H1 (cell line): ENCODE measurements around the gene LMAN1. TPM values are rescaled to one million over a fixed set of nuclear protein-coding genes. Genes with fewer than 3 reads are reported as not detected.

Experiments used
- CTCF ChIA-PET: fragments of 300-600 bp; sonication (Branson Sonifier 250); formaldehyde crosslinking; loops from one replicate; lab custom pipeline; 2021; ENCODE audit not compliant: partially characterized antibody; lab: Charles Lee
- POLR2A ChIA-PET: fragments of 300-600 bp; sonication (Branson Sonifier 250); formaldehyde crosslinking; loops from one replicate; lab custom pipeline; 2021; ENCODE audit warnings: inconsistent platforms; ENCODE audit not compliant: partially characterized antibody; lab: Charles Lee
- DNase-seq, 2 experiments: peaks; one replicate each; pipeline versions ENCODE4 v3.0.0 to v3.0.0-alpha.2; 2010 to 2022; ENCODE audit warnings: low spot score in 2 of 2, low read depth in 1 of 2, mixed read lengths in 1 of 2
- FAIRE-seq: peaks from 2 replicates; lab custom pipeline; 2011; peaks lifted over from hg19 to GRCh38; lab: Jason Lieb, UNC
- H2AFZ ChIP-seq: 2 replicates; pipeline ENCODE4 v1.8.1; 2012; ENCODE audit warnings: low read length, inconsistent platforms
- H2AK5ac ChIP-seq: 2 replicates; pipeline ENCODE4 v1.6.1; 2013; ENCODE audit warnings: low read depth, low read length
- H2BK120ac ChIP-seq: replicated peaks from 2 replicates; pipeline ENCODE3; 2013; ENCODE audit warnings: low read depth, low read length, inconsistent platforms
- H2BK12ac ChIP-seq: 2 replicates; pipeline ENCODE4 v1.6.1; 2013; ENCODE audit warnings: low read depth, low read length
- H2BK15ac ChIP-seq: 2 replicates; pipeline ENCODE4 v1.6.1; 2013; ENCODE audit warnings: low read length
- H2BK20ac ChIP-seq: 2 replicates; pipeline ENCODE4 v1.6.1; 2013; ENCODE audit warnings: low read length
- H2BK5ac ChIP-seq: 2 replicates; pipeline ENCODE4 v1.6.1; 2013; ENCODE audit warnings: low read depth, low read length
- H3K14ac ChIP-seq: 2 replicates; pipeline ENCODE4 v1.6.1; 2013; ENCODE audit warnings: inconsistent platforms; ENCODE audit not compliant: insufficient read length
- H3K18ac ChIP-seq: 2 replicates; pipeline ENCODE4 v1.6.1; 2013; ENCODE audit warnings: low read length; ENCODE audit errors: extremely low read depth
- H3K23ac ChIP-seq: 2 replicates; pipeline ENCODE4 v1.6.1; 2013; ENCODE audit warnings: inconsistent platforms; ENCODE audit not compliant: insufficient read length
- H3K23me2 ChIP-seq: 2 replicates; pipeline ENCODE4 v1.6.1; 2013; ENCODE audit warnings: low read depth, low read length
- H3K27ac ChIP-seq: 2 replicates; pipeline ENCODE4 v1.6.1; 2011; ENCODE audit warnings: low read depth, low read length, inconsistent platforms
- H3K27me3 ChIP-seq, 4 experiments: replicated peaks in 1 of 4; 1 replicate in 1 of 4; 2 replicates in 3 of 4; pipeline versions ENCODE4 v1.6.1 to v1.8.1; 2011 to 2013; ENCODE audit warnings: low read length in 3 of 4, mild to moderate bottlenecking in 3 of 4, inconsistent platforms in 2 of 4, mixed read lengths in 2 of 4, moderate library complexity in 1 of 4; ENCODE audit not compliant: control insufficient read depth in 3 of 4, insufficient read depth in 3 of 4; ENCODE audit errors: extremely low read depth in 1 of 4
- H3K36me3 ChIP-seq, 4 experiments: 2 replicates each; pipeline versions ENCODE4 v1.6.1 to v1.8.1; 2011 to 2013; ENCODE audit warnings: mild to moderate bottlenecking in 4 of 4, low read length in 3 of 4, moderate library complexity in 2 of 4, control low read depth in 1 of 4, inconsistent platforms in 1 of 4; ENCODE audit not compliant: insufficient read depth in 4 of 4, control insufficient read depth in 2 of 4
- H3K4ac ChIP-seq: replicated peaks from 2 replicates; pipeline ENCODE3; 2013; ENCODE audit warnings: low read length, low read depth, mixed read lengths, inconsistent platforms; ENCODE audit not compliant: insufficient read length
- H3K4me1 ChIP-seq, 4 experiments: replicated peaks in 1 of 4; 1 replicate in 1 of 4; 2 replicates in 3 of 4; pipeline versions ENCODE4 v1.6.1 to v1.8.1; 2011 to 2013; ENCODE audit warnings: low read length in 3 of 4, inconsistent platforms in 2 of 4, mixed read lengths in 1 of 4; ENCODE audit not compliant: insufficient read depth in 4 of 4, control insufficient read depth in 3 of 4
- H3K4me2 ChIP-seq, 2 experiments: 2 replicates each; pipeline versions ENCODE4 v1.6.1 to v1.8.1; 2011 to 2013; ENCODE audit warnings: low read depth in 2 of 2, low read length in 2 of 2, control low read depth in 1 of 2, inconsistent platforms in 1 of 2, mild to moderate bottlenecking in 1 of 2; ENCODE audit not compliant: insufficient read depth in 1 of 2
- H3K4me3 ChIP-seq, 4 experiments: fragments of 200-600, 300-600 bp in 1 of 4; sonication (generic), shearing (Covaris generic), sonication (Bioruptor Twin) in 1 of 4; 2 replicates each; pipeline versions ENCODE4 v1.5.1 to v1.8.1; 2011 to 2016; ENCODE audit warnings: low read length in 4 of 4, low read depth in 3 of 4, control low read depth in 2 of 4, inconsistent platforms in 2 of 4, mild to moderate bottlenecking in 2 of 4, mixed read lengths in 1 of 4, moderate library complexity in 1 of 4; ENCODE audit not compliant: insufficient read depth in 2 of 4; ENCODE audit errors: extremely low read depth in 1 of 4
- H3K56ac ChIP-seq: replicated peaks from 2 replicates; pipeline ENCODE3; 2013; ENCODE audit warnings: low read depth, mild to moderate bottlenecking, mixed read lengths, low read length, inconsistent platforms; ENCODE audit not compliant: insufficient read length
- H3K79me1 ChIP-seq: 2 replicates; pipeline ENCODE4 v1.6.1; 2013; ENCODE audit warnings: low read depth, low read length, control low read depth
- H3K79me2 ChIP-seq, 2 experiments: 2 replicates each; pipeline versions ENCODE4 v1.6.1 to v1.8.1; 2012 to 2013; ENCODE audit warnings: low read length in 2 of 2, mild to moderate bottlenecking in 2 of 2, inconsistent platforms in 1 of 2; ENCODE audit not compliant: insufficient read depth in 2 of 2, control insufficient read depth in 1 of 2
- H3K9ac ChIP-seq, 4 experiments: replicated peaks in 1 of 4; 1 replicate in 1 of 4; 2 replicates in 3 of 4; pipeline versions ENCODE4 v1.6.1 to v1.8.1; 2011 to 2013; ENCODE audit warnings: low read depth in 3 of 4, low read length in 3 of 4, control low read depth in 2 of 4, mild to moderate bottlenecking in 2 of 4, moderate library complexity in 2 of 4, inconsistent platforms in 1 of 4; ENCODE audit errors: extremely low read depth in 1 of 4
- H3K9me3 ChIP-seq, 2 experiments: 2 replicates each; pipeline versions ENCODE4 v1.6.1 to v1.8.1; 2012 to 2013; ENCODE audit warnings: mild to moderate bottlenecking in 2 of 2, moderate library complexity in 2 of 2, control low read depth in 1 of 2, inconsistent platforms in 1 of 2, low read depth in 1 of 2, low read length in 1 of 2, mixed read lengths in 1 of 2; ENCODE audit not compliant: insufficient read depth in 2 of 2
- H4K20me1 ChIP-seq, 2 experiments: replicated peaks in 1 of 2; 2 replicates each; pipeline versions ENCODE3 to v1.8.1; 2011 to 2013; ENCODE audit warnings: inconsistent platforms in 2 of 2, low read length in 2 of 2, mild to moderate bottlenecking in 1 of 2; ENCODE audit not compliant: insufficient read depth in 2 of 2, control insufficient read depth in 1 of 2
- H4K5ac ChIP-seq: 2 replicates; pipeline ENCODE4 v1.6.1; 2013; ENCODE audit warnings: low read length, low read depth, mixed read lengths, inconsistent platforms; ENCODE audit not compliant: insufficient read length
- H4K8ac ChIP-seq: 2 replicates; pipeline ENCODE4 v1.8.0; 2013; ENCODE audit warnings: mild to moderate bottlenecking, moderate library complexity, low read length, inconsistent platforms; ENCODE audit not compliant: insufficient read depth; ENCODE audit errors: extremely low read depth
- H4K91ac ChIP-seq: replicated peaks from 2 replicates; pipeline ENCODE3; 2013; ENCODE audit warnings: low read length, mixed read lengths, inconsistent platforms; ENCODE audit not compliant: insufficient read length
- CEBPB ChIP-seq: IDR thresholded peaks from 2 replicates; pipeline ENCODE4 v1.6.1; 2012; ENCODE audit warnings: low read depth, low read length
- RXRA ChIP-seq: IDR thresholded peaks from 2 replicates; pipeline ENCODE4 v1.6.1; 2011; ENCODE audit warnings: low read depth, mild to moderate bottlenecking, low read length, moderate library complexity; ENCODE audit not compliant: insufficient read depth
- WGBS, 2 experiments: shearing (Covaris generic) in 1 of 2; methylation state at CpG; one replicate each; pipeline versions ENCODE4 v1.1.6 to v1.1.7; 2013 to 2015; ENCODE audit warnings: low lambda C conversion rate in 2 of 2, mixed read lengths in 2 of 2, inconsistent platforms in 1 of 2, low coverage in 1 of 2, missing lambda C conversion rate in 1 of 2; ENCODE audit not compliant: insufficient replicate concordance in 2 of 2, insufficient coverage in 1 of 2, insufficient read length in 1 of 2; ENCODE audit errors: extremely low coverage in 1 of 2, missing lambda C conversion rate in 1 of 2; 5-methylcytosine and 5-hydroxymethylcytosine counted together
- polyA plus RNA-seq, 7 experiments: library from polyadenylated mRNA; depleted of rRNA in 3 of 7; stranded (reverse) in 5 of 7; unstranded in 2 of 7; fragments of >200 nt in 5 of 7; fragments of 200-250 nt in 2 of 7; gene quantifications; 1 replicate in 5 of 7; 2 replicates in 1 of 7; 4 replicates in 1 of 7; pipeline versions ENCODE4 v1.2.1 to v1.2.3, GENCODE V29; 2011 to 2013; ENCODE audit warnings: missing spikeins in 2 of 7, mixed read lengths in 2 of 7
- total RNA-seq: library from RNA; stranded (reverse); fragmentation: NEBNext Ultra II Directional; extraction: Animal tissue kit (Norgen Biotek cat#: 25700); gene quantifications from 2 replicates; pipeline ENCODE4 v1.2.1, GENCODE V29; 2021

The LMAN1 gene
- total and polyA plus RNA-seq, 2 of the 8 experiments (the other 6 are each of a cell fraction or from before 2014, with no cell fraction given): 20.3 to 73.6 TPM

GRCh38 chr18:59328683-59329082, 30.4 kb downstream of the LMAN1 start:
- Histone ChIP-seq H3K4me2 (no peak overlapping the region), H2BK15ac (no peak overlapping the region), H3K4me1 (no peaks in the 10 kb centered on the region), H4K8ac (no peak overlapping the region), H2BK5ac (no peak overlapping the region), H3K27ac (no peak overlapping the region), H3K9me3 (no peaks in the 10 kb centered on the region), H3K56ac (no peak overlapping the region), H4K5ac (no peak overlapping the region), H3K14ac (no peak overlapping the region), H2BK20ac (no peak overlapping the region), H3K36me3 (peaks cover 0 to 57% (median 21%) of the 10 kb centered on the region in 4 experiments; a peak in 7 of 8 replicates), H2AFZ (no peak overlapping the region), H2AK5ac (no peak overlapping the region), H3K18ac (no peak overlapping the region), H2BK120ac (no peak overlapping the region), H3K79me1 (no peaks in the 10 kb centered on the region), H4K91ac (no peak overlapping the region), H3K4me3 (no peak overlapping the region), H2BK12ac (no peak overlapping the region), H3K79me2 (no peaks in the 10 kb centered on the region), H3K4ac (no peak overlapping the region), H3K23me2 (no peaks in the 10 kb centered on the region), H3K23ac (no peak overlapping the region), H3K9ac (no peak overlapping the region), H4K20me1 (no peaks in the 10 kb centered on the region), H3K27me3 (no peaks in the 10 kb centered on the region)
- ChIA-PET CTCF (interaction anchor here (0.6 to 2.5 kb wide), 4 partner anchors 21 to 454 kb away, joined by 3 to 7 read pairs (median 6); no protein-coding TSS in a partner anchor), POLR2A (no interaction called here)
- peak; percentile 23; the same call in 1 of the 2 replicates for TF ChIP-seq CEBPB
- no peak for TF ChIP-seq RXRA
- WGBS, 2 experiments: 83% methylated on average over 2 of the region's 2 CpGs; no CpG with 5 or more reads in 1 of the 2 experiments
- FAIRE-seq (no peak), DNase-seq (no peak)
